Measurements from ENCODE around the gene TRIOBP. TPM values are rescaled to one million over a fixed set of nuclear protein-coding genes. Genes with fewer than 3 reads are reported as not detected.

The TRIOBP gene
- total RNA-seq, 1 experiment from 2014 or later: 170 TPM

GRCh38 chr22:37681556-37682049 is 15.2 kb upstream of the TRIOBP start:
- no peak overlapping the region for H2AFZ ChIP-seq
- H3K4me2 ChIP-seq: 0 out of 2 replicates have a peak overlapping the region, but pooled peaks have one; percentile 2

GRCh38 chr22:37684803-37685615 is 11.8 kb upstream of the TRIOBP start:
- H3F3A ChIP-seq (ENCODE audit: insufficient read depth, low read depth): peaks cover 42% of the 10 kb centered on the region
- H3K27me3 ChIP-seq (ENCODE audit: insufficient read depth, low read depth): no peaks in the 10 kb centered on the region
- H3K79me2 ChIP-seq (ENCODE audit: low read depth): peaks cover 32% of the 10 kb centered on the region
- TF ChIP-seq CTCF (conservative IDR thresholded peaks at IDR 0.05) (no peak), EZH2 (IDR thresholded peaks at IDR 0.05; ENCODE audit: low read depth) (no peak)
- peaks cover 10% of the 10 kb centered on the region for H3K36me3 ChIP-seq (ENCODE audit: low read depth)
- peak overlapping the region; percentile 84 for H3K4me2 ChIP-seq
- H2AFZ ChIP-seq: 0 out of 2 replicates have a peak overlapping the region, but pooled peaks have one; percentile 5
- no peaks in the 10 kb centered on the region for H3K9me3 ChIP-seq (ENCODE audit: insufficient read depth, low read depth)
- no TSS peak for BruUV-seq (replicated peaks)
- H3K4me3 ChIP-seq: no peak overlapping the region
- peaks cover 51% of the 10 kb centered on the region for H3K4me1 ChIP-seq (replicated peaks; ENCODE audit: insufficient read depth)
- H4K20me1 ChIP-seq (ENCODE audit: insufficient read depth): peaks cover 5% of the 10 kb centered on the region; the same call in 1 of the 2 replicates
- peak overlapping the region; percentile 36; the same call in 1 of the 2 replicates for H3K27ac ChIP-seq
- intact Hi-C loops (cut with micrococcal nuclease; ENCODE audit: unreplicated experiment): no loop called here
- POLR2A ChIA-PET (ENCODE audit: unreplicated experiment): interaction anchor here (0.5 kb wide), 1 partner anchor 78 kb away, joined by 5 read pairs; no protein-coding TSS in a partner anchor
- CTCF ChIA-PET: no interaction called here
- H3K9me2 ChIP-seq (ENCODE audit: insufficient read depth): no peaks in the 10 kb centered on the region
- peak in 1 of 2 experiments; percentile 66 for DNase-seq

More at GRCh38 chr22:37681556-37682049, 15.2 kb upstream of the TRIOBP start:
- H3F3A ChIP-seq (ENCODE audit: insufficient read depth, low read depth): peaks cover 38% of the 10 kb centered on the region
- CTCF ChIA-PET: interaction anchor here (0.6 to 1.6 kb wide), 8 partner anchors 38 to 183 kb away, joined by 3 to 32 read pairs (median 5); partner anchors contain the start of gene GCAT
- no peaks in the 10 kb centered on the region for H3K9me2 ChIP-seq (ENCODE audit: insufficient read depth)
- H3K4me3 ChIP-seq: no peak overlapping the region
- H3K9me3 ChIP-seq (ENCODE audit: insufficient read depth, low read depth): no peaks in the 10 kb centered on the region
- TF ChIP-seq EZH2 (IDR thresholded peaks at IDR 0.05; ENCODE audit: low read depth) (no peak), CTCF (conservative IDR thresholded peaks at IDR 0.05) (peak; percentile 94)
- POLR2A ChIA-PET (ENCODE audit: unreplicated experiment): interaction anchor here (0.5 to 0.7 kb wide), 4 partner anchors 20 to 265 kb away, joined by 3 to 11 read pairs (median 4); no protein-coding TSS in a partner anchor
- no peak overlapping the region for H3K27ac ChIP-seq
- no peaks in the 10 kb centered on the region for H4K20me1 ChIP-seq (ENCODE audit: insufficient read depth)
- H3K36me3 ChIP-seq (ENCODE audit: low read depth): no peaks in the 10 kb centered on the region
- BruUV-seq (replicated peaks): no TSS peak
- DNase-seq: peak; percentile 78 to 82
- H3K27me3 ChIP-seq (ENCODE audit: insufficient read depth, low read depth): no peaks in the 10 kb centered on the region
- peaks cover 3% of the 10 kb centered on the region for H3K79me2 ChIP-seq (ENCODE audit: low read depth)
- intact Hi-C loops (cut with micrococcal nuclease; ENCODE audit: unreplicated experiment): loop anchor here (1.0 to 2.0 kb wide), 3 partner anchors 15 to 38 kb away; partner anchors contain the start of genes PDXP and TRIOBP
- peaks cover 40% of the 10 kb centered on the region for H3K4me1 ChIP-seq (replicated peaks; ENCODE audit: insufficient read depth)

Data from PC-9 (cell line).